GM21367 (cell line): Measurements from ENCODE around the gene NIM1K.
A peak's percentile ranks its signal among the peaks of the same experiment; 100 is the strongest.
"Not testable (repeated sequence)": the region's sequence is repeated elsewhere in the genome, so short reads cannot be mapped to it uniquely, and the experiment has no call there.

Experiments used
- ATAC-seq: cut with Tn5 transposase; IDR thresholded peaks from one replicate; pipeline ENCODE4 v1.9.1; 2021; ENCODE audit not compliant: unreplicated experiment

Gene NIM1K

DNA sequence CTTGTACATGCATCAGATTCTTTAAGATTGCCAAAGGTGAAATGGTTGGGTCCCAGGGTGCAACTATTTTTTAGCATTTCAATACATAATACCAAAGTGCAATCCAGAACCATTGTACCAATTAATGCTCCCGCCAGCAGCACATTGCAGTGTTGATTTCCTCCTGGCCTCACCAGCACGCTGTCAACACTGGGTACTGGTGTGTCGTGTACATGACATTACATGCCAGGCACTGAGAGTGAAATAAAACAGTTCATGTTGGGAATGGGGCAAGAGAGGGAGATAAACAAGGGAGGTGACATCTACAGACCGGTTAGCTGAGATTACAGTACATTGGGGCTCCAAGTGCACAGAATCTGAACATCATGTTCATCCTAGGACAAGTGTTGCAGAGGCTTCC is 83.4 kb downstream of the NIM1K start:
- ATAC-seq, result no peak

DNA sequence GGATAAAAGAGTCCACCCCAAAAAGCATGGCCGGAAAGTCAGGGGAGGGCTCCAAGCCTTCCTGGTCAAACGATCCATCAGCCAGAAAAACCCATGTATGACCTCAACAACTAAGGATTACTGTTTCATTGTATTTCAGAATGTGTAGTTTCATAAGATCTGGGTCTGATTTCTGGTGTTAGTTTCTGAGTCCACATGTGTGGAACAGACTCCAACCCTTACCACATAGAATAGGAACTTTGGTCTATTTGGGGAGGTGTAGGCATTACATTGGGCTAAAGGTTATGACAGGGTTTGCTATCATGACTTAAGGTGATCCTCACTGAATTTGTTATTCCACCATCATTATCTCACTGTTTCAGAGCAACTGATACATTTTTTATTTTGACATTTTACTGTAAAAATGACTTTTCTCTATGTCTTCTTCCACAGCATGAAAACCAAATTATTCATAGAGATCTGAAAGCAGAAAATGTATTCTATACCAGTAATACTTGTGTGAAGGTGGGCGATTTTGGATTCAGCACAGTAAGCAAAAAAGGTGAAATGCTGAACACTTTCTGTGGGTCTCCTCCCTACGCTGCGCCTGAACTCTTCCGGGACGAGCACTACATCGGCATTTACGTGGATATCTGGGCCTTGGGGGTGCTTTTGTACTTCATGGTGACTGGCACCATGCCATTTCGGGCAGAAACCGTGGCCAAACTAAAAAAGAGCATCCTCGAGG is 87.7 kb downstream of the NIM1K start:
- no peak for ATAC-seq

DNA sequence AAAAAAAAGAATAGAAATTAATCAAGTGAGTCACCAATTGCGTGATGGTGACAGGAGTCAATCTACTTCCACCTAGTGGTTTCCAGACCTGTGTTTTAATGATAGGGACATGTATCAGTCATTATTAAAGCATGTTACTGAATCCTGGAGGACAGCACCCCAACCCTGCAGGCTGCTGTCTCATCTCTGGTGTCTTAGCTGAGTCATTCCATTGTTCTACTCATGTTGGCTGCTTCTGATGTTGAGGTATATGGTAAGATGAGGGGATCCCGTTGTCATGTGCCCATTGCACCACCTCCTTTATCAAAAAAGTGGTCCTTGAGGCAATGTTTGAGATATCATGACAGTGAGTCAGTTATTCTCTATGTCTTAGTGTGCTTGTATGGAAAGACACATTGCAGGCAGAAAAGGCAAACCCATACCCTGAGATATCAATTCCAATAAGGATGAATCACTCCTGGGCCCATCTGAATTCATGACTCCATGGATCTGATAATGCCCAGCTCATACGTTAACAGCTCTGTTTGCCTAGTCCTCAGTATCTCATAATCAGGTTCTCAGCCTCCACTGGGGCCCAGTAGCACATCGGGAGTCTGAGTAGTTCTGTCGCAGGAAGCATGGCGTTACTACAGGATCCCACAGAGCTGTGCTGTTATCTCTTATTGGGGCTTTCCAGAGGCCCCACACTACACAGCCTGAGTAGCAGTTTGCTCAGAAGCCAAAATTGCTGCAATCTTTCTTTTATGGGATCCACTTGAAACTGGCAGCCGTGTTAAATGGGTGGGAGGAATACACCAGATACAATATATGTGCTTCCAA is 90.0 kb downstream of the NIM1K start:
- no peak for ATAC-seq

DNA sequence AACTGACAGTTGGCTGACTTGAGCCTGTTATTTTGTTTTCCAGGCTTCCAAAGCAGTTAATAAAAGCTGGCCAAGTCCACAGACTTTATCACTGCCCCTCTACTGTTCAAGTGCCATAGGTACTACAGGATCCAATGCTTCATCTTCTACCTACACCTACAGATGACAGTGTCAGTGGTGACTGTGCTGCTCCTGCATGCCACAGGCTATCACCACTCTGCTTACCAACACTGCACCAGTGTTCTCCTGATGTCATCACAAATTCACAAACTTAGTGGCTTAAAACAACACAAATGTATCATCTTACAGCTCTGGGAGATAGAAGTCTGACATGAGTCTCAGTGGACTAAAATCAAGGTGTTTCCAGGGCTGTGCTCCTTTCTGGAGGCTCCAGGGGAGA is 94.6 kb downstream of the NIM1K start:
- no peak for ATAC-seq

DNA sequence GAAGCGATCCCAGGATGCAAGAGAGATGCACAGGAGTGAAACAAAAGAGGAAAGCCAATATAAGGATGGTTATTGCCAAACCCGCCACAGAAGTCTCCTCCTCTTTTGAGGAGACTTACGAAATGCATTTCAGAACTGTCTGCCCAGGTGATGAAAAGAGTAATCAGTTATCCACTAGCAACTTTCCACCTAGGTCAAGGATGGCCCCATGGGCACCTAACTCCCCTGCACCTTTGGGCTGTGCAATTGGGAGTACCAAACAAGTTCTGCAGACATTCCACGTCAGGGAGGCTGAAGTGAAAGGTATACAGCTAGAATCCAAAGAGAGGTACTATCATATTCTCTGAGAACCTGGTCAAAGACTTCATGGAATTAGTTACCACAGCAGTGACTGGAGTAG is 95.5 kb downstream of the NIM1K start:
- ATAC-seq, result no peak

DNA sequence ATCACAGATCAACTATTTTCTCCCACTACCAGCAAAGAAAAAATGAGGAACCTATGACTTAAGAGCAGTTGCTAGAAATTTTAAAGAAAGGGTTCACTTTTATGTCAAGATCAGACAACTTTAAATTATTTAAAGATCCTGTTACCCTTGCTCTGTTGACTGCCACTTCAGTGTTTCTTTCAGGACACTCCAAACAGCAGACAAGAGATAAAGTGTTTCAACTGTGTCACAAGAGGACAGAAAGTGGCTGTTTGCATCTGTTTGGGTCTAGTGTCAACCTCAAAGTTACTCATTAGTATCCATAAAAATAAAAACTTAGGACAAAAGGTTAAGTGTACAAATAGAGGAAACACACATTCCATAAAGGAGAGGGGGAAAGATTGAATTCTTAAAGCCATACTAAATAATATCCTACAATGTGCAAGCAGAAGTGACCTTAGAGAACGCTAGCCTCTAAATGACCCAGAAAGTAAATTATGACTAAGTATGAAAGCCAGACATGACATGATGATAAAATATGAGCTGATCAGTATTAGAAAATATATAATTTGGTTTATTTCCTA is 96.3 kb downstream of the NIM1K start:
- ATAC-seq, result no peak

DNA sequence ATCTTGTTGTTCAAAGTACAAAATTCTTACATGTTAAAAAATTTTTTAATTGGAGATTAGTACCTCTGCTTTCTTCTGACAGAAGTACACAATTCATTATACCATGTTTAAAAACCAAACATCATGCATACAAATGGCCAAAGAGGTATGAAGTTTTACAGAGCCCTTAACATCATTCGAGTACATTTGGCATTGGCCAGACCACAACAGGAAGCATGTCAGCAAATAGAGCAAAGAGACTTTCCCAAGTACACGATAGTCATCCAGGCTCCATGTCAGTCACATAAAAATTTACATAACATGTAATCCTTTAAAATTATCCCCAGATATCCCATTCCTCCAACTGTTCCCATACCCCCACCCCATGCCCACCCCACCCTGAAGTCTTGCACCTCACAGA is 98.7 kb downstream of the NIM1K start:
- no peak for ATAC-seq

DNA sequence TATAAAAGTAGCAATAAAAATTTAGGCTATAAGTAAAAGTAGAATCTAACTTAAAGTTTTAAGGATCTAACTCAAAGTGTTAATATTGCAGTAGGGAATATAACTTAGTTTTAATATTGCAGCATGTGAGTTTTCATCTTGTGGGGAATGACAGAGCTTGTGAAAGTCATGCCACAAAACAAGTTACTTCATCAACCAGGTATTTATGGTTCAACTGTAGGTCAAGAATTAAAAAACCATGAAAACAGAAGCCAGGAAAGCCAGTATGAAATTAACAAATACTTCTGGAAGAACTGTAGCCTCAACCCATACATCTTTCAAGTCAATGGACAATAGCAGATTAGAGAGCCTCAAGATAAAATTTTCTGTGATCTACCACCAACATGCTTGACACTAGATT is 102.2 kb downstream of the NIM1K start:
- ATAC-seq, result no peak

DNA sequence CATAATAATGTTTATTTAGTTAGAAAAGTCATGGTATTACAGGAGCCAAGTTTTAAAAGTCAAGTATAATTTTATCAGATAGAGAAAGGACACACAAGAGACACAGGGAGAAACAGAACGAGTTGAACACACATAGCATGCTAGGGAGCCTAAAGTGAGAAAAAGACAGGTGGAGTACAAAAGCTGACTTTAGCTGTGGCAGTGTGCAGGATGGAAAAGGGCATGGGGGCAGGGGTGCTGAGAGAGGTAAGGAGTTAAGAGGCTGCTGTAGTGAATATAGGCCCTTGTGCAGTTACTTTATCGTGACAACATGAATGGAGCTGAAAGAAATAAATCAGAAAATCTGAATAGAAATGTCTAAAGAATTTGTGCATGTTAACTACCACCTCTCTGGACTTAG is 103.2 kb downstream of the NIM1K start:
- no peak for ATAC-seq

DNA sequence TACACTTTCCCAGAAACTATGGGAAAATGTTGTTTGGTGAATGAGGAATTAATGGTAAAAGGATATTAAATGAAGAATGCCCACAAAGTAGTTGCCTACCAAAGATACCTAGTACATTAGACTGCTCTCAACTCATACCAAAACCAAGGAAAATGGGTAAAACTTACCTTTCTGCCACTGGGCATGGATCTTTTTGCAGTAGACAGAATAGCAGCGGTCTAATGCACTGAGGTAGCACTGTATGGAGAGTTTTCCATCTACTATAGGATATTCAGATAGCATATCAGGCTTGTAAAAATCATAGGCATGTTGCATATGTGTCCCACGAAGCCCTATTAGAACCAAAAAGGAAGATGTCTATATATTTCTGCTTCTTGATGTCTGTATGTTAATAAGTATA is 104.8 kb downstream of the NIM1K start:
- no peak for ATAC-seq

DNA sequence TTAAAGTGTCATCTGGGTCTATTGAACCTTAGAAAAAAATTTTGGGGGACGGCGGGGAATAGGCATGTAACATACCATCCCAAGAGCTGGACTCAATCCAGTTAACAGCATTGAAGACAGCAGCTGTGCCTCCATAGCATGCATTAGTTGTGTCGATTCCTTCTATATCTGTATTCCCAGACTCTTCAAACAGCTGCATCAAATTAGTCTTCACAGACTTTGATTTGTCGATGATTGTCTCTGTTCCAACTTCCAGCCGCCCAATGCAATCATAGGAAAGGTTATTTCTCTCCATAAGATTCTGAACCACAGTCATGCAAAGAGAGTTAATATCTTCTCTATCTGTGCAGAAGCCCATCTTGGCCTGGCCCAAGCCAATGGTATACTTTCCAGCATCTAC is 106.4 kb downstream of the NIM1K start:
- no peak for ATAC-seq

DNA sequence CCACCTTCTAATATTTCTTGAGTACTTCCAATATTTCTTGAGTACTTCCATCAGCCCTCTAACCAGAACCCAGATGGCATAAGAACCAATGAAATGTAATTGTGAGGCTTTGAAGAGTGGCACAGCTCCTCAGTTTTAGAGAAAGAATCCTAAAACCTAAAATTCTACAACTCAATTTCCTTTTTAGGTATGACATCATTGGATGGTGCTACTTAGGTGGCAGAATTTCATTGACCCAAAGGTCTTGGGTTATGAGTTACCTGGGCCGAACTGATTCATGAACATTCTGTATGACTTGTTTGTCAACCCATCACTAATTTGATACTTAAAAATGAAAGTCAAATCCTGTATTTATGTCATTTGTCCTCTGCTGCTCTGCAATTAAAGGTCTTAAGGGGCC is 108.1 kb downstream of the NIM1K start:
- ATAC-seq, result no peak

DNA sequence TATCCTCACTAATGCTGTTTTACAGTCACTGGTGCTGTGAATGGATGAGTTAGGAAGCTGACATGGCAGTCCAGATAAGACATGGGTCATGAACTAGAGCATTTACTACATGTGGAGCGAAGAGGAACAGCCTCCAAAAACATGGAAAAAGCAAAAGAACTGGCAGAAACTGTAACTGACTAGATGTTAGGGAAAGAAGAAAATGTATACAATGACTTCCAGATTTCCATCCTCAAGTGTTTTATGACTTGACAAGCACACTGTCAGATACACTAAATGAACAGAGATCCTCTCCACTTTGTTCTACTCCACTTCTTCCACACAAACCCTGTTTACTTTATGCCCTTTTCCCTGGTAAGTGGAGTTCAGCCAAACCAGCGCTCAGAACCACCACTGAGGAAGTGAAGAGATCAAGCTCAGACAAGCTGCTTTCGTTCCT is 109.6 kb downstream of the NIM1K start:
- no peak for ATAC-seq

DNA sequence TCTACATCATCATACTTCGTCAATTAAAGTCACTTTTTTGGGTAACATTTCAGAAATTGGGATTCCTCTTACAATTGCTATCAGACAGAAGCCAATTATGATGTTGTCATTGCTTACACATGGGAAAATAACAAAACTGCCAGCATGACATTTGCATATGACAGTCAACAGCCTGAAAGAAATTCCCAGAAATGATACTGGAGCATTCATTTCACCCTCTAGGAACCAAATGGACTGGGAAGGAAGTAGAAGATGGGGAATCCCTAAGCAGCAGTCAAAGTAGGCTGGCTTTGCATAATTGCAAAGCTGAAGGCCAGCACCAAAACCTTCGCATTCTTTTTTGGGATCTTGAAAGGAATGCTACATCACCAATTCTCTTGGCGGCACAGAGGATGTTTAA is 110.5 kb downstream of the NIM1K start:
- no peak for ATAC-seq

DNA sequence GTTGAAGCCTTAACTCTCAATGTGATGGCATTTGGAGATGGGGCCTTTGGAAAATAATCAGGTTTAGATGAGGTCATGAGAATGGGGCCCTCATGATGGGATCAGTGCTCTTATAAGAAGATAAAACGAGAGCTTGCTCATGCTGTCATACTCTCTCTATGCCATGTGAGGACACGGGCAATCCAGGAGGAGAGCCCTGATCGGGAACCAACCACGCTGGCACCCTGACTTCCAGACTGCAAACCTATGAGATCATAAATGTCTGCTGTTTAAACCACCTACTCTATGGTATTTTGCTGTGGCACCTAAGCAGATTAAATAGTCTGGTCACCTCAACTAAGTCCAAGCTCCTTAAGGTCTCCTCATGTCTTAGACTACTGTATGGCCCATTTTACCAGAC is 111.2 kb downstream of the NIM1K start:
- ATAC-seq, result no peak

DNA sequence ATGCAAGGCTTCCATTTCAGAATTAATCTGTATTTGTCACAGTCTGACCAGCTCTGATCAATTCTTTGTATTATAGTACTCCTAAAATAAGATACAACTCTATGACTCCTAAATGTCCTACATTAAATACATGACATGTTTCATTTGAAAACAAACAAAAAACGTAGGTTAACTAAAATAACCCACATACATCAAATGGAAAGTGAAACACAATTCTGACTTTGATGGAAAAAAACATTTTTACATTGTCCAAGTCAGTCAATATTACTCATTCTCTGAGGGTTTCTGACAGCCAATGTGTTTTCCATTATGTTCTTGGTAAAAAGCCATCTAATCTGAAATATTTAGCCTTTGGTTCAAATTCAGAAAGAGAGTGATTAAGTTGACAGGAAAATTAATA is 112.5 kb downstream of the NIM1K start:
- ATAC-seq, result peak; percentile 50

DNA sequence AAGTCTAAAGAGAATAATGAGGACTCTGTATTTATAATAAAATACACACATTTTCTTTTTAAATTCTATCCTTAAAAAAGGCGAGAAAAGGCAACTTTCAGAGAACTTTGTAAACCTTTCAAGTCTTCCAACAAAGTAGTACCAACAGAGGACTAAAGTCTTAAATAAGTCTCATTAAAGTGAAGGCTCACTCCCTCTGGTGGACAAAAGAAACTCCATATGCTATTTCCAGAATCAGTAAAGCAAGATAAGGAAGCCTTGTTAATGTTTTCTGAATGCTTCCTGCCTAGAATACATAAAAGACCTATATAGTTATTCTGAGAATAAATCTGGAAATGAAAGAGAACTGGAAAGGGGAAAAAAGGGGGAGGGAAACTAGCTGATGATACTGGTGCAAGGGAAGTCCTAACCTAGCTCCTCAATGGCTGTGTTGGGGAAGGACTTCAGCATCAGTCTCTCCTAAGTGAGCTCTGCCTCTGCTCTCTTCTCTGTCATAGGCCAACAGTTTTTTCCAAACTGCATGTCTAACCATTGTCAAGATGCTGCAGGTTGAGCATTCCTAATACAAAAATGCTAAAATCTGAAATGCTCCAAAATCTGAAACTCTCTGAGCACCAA is 114.0 kb downstream of the NIM1K start:
- ATAC-seq, result peak; percentile 46

DNA sequence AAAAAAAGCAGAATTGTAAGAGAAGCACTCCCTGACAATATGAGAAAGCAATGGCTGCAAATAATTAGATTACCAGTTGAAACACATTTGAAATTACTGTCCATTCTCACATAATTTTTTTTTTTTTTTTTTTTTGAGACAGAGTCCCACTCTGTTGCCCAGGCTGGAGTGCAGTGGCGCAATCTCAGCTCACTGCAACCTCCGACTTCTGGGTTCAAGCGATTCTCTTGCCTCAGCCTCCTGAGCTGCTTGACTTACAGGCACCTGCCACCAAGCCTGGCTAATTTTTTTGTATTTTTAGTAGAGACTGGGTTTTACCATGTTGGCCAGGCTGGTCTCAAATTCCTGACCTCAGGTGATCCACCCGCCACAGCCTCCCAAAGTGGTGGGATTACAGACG is 114.9 kb downstream of the NIM1K start:
- ATAC-seq, result not testable (repeated sequence)

DNA sequence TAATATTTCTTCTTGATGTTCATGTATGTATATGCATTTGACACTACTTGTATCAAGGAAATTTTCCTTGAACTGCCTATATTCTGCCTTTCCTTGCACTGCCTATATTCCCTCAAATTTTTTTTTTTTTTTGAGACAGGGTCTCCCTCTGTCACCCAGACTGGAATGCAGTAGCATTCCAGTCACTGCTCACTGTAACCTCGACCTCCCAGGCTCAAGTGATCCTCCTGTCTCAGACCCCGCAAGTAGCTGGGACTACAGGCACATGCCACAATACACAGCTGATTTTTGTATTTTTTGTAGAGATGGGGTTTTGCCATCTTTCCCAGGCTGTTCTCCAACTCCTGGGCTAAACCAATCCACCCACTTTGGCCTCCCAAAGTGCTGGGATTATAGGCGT is 117.1 kb downstream of the NIM1K start:
- no peak for ATAC-seq

DNA sequence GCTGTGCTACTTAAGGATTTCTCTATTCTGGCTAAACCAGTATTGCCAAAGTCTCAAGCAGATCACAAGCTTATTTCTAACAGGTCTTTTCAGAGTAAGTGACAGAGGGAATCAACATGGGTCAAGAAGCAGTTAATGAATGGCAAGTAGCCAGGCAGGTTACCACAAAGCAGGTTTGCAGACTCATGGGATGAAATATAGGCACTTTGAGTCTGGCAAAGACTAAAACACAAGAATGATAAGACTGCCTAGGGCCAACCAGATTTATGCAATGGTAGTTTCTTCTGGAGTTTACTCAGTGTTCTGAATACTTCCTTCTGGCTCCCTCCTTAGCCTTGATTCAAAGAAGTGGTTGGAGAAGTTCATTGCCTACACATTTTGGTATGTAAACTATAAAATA is 117.6 kb downstream of the NIM1K start:
- no peak for ATAC-seq

DNA sequence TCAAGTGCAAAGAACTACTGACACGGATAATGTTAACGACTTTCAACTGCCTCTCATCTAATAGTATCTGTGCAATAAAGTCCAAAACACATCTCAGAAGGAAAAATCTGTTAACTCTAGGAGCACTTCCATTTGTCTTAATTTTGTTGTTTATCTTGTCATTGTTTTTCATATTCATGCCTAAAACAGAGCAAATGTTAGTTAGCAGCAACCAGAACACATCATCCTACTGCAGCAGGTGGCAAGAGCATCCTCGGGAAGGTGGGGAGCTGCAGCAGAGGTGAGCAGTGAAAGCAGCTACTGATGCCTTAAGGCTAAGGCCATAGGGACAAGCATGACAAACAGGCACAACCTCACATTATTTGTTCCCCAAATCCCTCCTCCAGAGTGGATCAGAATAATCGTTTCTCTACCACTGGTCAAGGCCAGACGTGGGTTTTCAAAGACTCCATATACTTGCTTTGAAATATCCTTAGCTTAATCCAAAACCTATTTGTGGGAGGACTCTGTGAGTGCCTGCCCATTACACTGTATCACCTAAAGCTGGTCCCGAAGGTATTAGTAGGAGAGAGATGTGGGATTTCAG is 120.1 kb downstream of the NIM1K start:
- ATAC-seq, result no peak

DNA sequence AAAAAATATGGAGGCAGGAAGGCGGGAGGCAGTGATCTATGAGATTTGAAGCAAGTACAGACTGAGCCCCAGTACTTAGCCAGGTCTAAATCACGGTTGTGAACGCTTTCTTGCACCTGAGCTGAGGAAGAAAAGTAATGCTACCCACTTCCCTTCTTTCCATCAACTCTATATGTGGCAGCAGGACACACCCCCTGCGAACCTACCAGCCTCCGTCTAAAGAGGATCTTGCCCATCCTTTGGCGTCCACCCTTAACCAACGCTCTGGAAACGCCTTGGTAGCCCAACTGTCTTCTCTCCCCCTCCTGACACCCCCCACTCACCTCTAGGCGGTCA is 120.6 kb downstream of the NIM1K start:
- ATAC-seq, result peak; percentile 11
